ENCODE measurements around the gene SDC4. TPM values are rescaled to one million over a fixed set of nuclear protein-coding genes. Genes with fewer than 3 reads are reported as not detected.

Gene SDC4
- total RNA-seq, 2 donors from 2014 or later, result 123 to 266 TPM

DNA sequence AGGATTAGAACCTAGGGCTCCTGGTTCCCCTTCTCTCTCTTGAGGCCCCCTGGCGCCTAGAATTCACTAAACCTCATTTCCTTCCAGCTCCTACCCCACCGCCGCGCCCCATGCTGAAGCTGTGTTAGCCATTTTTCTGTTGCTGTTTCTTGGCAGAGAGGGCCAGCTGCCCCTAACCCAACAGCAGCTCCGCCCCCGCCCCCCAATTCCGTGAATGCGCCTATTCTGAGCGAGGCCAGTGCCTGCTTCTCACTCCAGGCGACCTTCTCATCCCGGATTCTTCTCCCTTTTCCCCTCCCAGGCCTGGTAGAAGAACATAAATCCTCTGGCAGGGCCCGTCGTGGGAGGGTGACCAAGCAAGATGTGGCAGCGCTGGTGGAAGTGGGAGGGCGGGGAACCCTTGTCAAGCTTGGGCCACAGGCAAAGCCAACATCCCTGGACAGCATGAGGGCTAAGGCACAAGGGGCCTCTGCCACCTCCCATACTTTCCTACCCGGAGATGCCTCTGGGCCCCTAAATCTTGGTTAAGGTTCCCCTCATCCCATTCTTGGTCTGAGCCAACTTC lies 41.1 kb downstream of the SDC4 start:
- no peaks in the 10 kb centered on the region for H3K36me3 ChIP-seq
- no peaks in the 10 kb centered on the region for H3K9me3 ChIP-seq
- H3K4me3 ChIP-seq, result no peak overlapping the region
- TF ChIP-seq POLR2A (IDR thresholded peaks at IDR 0.05) (no peak), POLR2AphosphoS5 (IDR thresholded peaks at IDR 0.05) (no peak)
- TF ChIP-seq, protein P1, sequence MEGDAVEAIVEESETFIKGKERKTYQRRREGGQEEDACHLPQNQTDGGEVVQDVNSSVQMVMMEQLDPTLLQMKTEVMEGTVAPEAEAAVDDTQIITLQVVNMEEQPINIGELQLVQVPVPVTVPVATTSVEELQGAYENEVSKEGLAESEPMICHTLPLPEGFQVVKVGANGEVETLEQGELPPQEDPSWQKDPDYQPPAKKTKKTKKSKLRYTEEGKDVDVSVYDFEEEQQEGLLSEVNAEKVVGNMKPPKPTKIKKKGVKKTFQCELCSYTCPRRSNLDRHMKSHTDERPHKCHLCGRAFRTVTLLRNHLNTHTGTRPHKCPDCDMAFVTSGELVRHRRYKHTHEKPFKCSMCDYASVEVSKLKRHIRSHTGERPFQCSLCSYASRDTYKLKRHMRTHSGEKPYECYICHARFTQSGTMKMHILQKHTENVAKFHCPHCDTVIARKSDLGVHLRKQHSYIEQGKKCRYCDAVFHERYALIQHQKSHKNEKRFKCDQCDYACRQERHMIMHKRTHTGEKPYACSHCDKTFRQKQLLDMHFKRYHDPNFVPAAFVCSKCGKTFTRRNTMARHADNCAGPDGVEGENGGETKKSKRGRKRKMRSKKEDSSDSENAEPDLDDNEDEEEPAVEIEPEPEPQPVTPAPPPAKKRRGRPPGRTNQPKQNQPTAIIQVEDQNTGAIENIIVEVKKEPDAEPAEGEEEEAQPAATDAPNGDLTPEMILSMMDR (IDR thresholded peaks at IDR 0.05), result no peak
- H3K27ac ChIP-seq, result no peak overlapping the region
- H3K4me1 ChIP-seq (replicated peaks), result no peaks in the 10 kb centered on the region
- intact Hi-C loops (cut with DNase I), result no loop called here
- DNase-seq (ENCODE audit: low spot score), result no peak
- WGBS, result 67% methylated on average over 16 of the region's 16 CpGs
- H3K27me3 ChIP-seq (replicated peaks; ENCODE audit: insufficient read depth), result peaks cover 11% of the 10 kb centered on the region

DNA sequence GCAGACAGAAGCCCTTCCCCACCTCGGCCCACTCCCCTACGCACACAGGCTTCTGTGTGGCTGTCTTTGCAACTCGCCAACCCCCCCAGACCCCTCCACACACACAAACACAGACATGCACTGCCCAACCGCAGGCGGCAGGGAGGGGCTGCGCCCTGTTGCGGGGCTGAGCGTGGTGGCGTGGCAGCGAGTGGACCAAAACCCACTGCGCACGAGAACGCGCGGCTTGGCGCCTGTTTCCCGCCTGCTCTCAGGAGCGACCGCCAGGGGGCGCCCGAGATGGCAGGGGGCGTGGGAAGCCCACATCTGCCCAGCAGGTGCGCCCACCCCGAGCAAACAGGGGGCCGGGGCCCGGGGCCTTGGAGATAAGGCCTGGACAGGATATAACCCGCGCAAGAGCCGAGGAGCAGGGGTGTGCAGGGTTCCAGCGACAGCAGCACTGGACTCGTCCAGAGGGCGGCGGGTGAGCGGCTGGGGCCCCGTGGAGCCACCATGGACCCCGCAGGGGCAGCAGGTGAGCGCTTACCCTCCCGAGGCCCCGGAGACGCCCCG lies 41.7 kb downstream of the SDC4 start, which contains the start of gene RBPJL:
RBPJL (plus strand) TSS at position 410 of the 552 bp plus-strand sequence; CDS start at position 493, 83 bp downstream.
- H3K4me3 ChIP-seq, result no peak within 1 kb of the TSS
- no peak within 1 kb of the TSS for H3K27ac ChIP-seq
- DNase-seq (ENCODE audit: low spot score), result no peak
- H3K27me3 ChIP-seq (replicated peaks; ENCODE audit: insufficient read depth), result peaks cover 11% of the 10 kb centered on the region
- no peaks in the 10 kb centered on the region for H3K9me3 ChIP-seq
- intact Hi-C loops (cut with DNase I), result no loop called here
- H3K36me3 ChIP-seq, result no peaks in the 10 kb centered on the region
- TF ChIP-seq POLR2AphosphoS5 (IDR thresholded peaks at IDR 0.05) (no peak), POLR2A (IDR thresholded peaks at IDR 0.05) (no peak)
- TF ChIP-seq, protein P1 (IDR thresholded peaks at IDR 0.05), result peak; percentile 36 to 63 (median 54)
- 21% methylated on average over 17 of the region's 41 CpGs for WGBS
- no peaks in the 10 kb centered on the region for H3K4me1 ChIP-seq (replicated peaks)

GRCh38 chr20:45305262-45305661 lies 43.0 kb downstream of the SDC4 start:
- TF ChIP-seq, protein P1 (IDR thresholded peaks at IDR 0.05), result no peak
- no peak for TF ChIP-seq POLR2AphosphoS5 (IDR thresholded peaks at IDR 0.05)
- TF ChIP-seq POLR2A (IDR thresholded peaks at IDR 0.05), result no peak
- H3K36me3 ChIP-seq, result no peaks in the 10 kb centered on the region
- whole genome bisulfite sequencing, result 50% methylated on average over 4 of the region's 4 CpGs
- H3K27ac ChIP-seq, result no peak overlapping the region
- no peak for DNase-seq (ENCODE audit: low spot score)
- intact Hi-C loops (cut with DNase I), result no loop called here
- no peak overlapping the region for H3K4me3 ChIP-seq
- peaks cover 11% of the 10 kb centered on the region for H3K27me3 ChIP-seq (replicated peaks; ENCODE audit: insufficient read depth)
- no peaks in the 10 kb centered on the region for H3K4me1 ChIP-seq (replicated peaks)
- H3K9me3 ChIP-seq, result no peaks in the 10 kb centered on the region

DNA sequence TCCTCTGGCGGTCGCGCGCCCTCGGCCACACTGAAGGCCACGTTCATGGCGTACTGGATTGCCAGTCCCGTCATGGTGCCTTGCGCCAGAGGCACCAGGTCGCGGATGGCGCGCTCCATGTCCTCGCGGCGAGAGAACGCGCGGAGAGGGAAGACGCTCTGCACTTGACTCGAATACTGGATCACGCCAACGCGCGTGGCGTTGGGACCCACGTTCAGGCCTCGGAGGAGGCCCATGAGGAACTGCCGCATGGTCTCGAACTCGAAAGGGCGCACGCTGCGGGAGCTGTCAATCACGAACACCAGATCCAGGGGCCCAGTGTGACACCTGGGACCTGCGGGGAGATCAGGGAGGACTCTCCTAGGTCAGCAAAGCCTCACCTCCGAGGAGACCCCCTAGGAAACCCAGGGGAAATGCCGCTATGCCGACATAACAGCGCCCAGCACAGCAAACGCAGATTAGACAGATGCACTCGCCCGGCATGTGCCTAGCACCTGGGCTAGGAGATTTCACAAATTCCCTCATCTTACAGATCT lies 43.7 kb downstream of the SDC4 start:
- peaks cover 11% of the 10 kb centered on the region for H3K27me3 ChIP-seq (replicated peaks; ENCODE audit: insufficient read depth)
- no peaks in the 10 kb centered on the region for H3K36me3 ChIP-seq
- intact Hi-C loops (cut with DNase I), result no loop called here
- WGBS, result 66% methylated on average over 43 of the region's 43 CpGs
- no peak overlapping the region for H3K4me3 ChIP-seq
- TF ChIP-seq POLR2A (IDR thresholded peaks at IDR 0.05) (no peak), POLR2AphosphoS5 (IDR thresholded peaks at IDR 0.05) (no peak)
- DNase-seq (ENCODE audit: low spot score), result no peak
- no peaks in the 10 kb centered on the region for H3K9me3 ChIP-seq
- no peak overlapping the region for H3K27ac ChIP-seq
- no peaks in the 10 kb centered on the region for H3K4me1 ChIP-seq (replicated peaks)

GRCh38 chr20:45303586-45304463 lies 44.4 kb downstream of the SDC4 start:
- no peak for DNase-seq (ENCODE audit: low spot score)
- Histone ChIP-seq H3K27ac (no peak overlapping the region), H3K4me1 (replicated peaks) (no peaks in the 10 kb centered on the region), H3K27me3 (replicated peaks; ENCODE audit: insufficient read depth) (peaks cover 11% of the 10 kb centered on the region), H3K4me3 (no peak overlapping the region), H3K36me3 (no peaks in the 10 kb centered on the region), H3K9me3 (no peaks in the 10 kb centered on the region)
- no peak for TF ChIP-seq POLR2AphosphoS5 (IDR thresholded peaks at IDR 0.05)
- WGBS, result 49% methylated on average over 43 of the region's 47 CpGs
- intact Hi-C loops (cut with DNase I), result no loop called here
